CD4-positive, alpha-beta T cell treated with Interleukin-15 for 4 hours (primary cell): Measurements from ENCODE around the gene ANKRD63.

Experiments used
- DNase-seq: peaks from one replicate; pipeline ENCODE4 v3.0.0-alpha.2; 2020; ENCODE audit warnings: low spot score

ANKRD63 gene

DNA sequence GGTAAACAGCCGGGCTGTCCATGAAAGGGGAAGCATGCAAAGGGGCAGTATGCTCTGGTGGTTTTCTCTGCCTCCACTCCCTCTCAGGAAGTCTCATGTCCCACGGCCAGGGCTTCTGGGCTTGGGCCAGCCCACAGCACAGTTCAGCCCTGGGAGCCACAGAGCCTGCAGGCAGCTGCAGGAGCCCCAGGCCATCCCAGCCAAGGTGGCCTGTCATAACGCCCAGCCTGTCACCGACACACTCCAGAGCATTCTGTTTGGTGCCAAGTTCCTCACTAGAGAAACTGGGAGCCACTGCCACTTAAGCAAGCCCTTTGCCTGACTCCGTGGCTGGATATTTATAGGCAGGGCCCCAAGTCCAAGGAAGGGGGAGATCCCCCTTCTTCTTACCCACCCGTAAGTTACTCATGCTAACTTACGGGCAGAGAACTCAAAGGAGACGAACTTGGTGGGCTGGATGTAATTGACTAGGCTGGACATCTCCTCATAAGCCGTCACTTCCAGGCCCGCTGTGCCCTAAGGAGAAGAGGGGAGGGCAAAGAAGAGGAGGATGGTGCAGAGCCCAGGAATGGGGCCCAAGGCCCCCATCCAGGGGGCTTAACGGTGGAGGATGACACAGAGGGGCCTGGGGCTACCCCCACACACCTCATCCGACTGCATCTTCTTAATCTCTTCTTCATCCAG is 13.2 kb upstream of the ANKRD63 start:
- DNase-seq = no peak

DNA sequence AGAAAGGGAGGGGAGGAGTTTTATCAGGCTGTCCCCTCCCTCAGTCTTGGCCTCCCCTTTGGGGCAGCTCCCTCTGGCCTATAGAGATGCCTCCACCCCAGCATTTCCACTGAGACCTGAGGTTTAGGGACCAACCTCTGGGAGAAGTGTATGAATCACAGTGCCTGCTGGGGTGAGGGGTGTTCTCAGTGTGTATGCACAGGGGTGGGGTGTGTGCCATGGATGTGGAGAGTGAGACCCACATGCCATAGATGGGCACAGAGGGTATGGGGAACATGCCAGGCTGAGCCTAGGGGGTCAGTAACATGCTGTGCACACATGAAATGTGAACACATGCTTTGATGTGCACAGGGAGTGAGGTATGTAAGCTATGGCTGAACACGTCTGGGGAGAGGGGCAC is 12.4 kb upstream of the ANKRD63 start:
- no peak for DNase-seq

DNA sequence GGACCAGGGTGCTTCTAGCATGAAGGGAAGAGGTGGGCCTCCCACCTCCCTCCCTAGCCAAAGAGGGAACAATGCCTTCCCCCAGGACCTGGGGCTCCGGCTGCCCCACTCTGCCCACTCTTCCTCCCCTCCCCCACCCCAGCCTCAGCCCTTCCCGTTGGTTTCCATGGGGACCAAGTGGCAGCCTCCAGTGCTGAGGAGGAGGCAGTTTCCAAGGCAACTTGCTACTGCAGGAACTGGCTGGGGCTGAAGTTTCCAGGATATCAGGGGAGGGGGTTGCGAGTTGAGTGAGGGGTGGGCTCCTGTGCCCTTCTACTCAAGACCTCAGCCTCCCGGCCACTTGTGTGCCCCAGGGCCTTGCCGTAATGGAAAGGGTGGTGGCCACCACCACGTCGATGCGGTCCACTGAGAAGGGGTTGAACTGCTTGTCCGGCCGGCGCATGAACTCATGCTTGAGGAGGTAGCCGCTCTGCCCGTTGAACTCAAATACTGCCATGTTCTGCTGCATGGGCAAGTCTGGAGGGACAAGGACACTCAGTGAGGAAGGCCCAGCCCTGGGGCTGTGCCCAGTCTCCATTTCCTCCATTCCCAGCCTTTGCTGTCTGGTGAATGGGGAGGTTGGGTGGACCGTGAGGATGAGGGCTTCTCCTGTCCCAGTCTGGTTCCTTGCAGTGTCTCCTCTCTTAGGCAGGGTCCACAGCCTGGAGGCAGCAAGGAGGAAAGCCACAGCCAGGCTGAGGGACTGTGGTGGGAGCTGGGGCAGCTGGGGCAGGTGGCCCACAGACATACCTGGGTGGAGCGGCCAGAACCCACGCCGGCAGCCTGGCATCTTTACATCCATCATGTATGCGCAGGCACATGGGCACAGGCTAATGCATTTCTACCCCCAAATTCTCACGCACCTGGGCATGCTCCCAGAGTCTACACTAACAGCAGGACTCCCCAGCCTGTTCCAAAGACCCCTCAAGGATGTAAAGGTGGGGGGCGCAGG is 11.3 kb upstream of the ANKRD63 start:
- DNase-seq = no peak

DNA sequence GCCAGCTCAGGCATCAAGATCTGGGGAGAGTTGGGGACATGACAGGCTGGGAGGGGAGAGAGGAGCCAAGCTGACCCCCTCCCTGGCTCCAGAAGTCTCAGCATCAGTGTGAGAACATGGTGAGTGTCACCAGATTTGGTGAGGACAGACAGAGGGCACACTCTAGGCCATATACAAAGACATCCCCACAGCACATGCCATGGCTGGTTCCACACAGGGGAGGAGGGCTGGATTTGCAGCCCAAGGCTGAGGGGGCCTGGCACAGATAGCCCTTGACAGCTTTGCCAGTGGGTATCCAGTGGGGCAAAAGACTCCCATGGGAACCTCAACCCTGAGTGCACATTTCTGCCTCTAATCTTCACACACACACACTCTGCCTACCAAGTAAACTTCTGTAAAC is 10.1 kb upstream of the ANKRD63 start:
- no peak for DNase-seq

DNA sequence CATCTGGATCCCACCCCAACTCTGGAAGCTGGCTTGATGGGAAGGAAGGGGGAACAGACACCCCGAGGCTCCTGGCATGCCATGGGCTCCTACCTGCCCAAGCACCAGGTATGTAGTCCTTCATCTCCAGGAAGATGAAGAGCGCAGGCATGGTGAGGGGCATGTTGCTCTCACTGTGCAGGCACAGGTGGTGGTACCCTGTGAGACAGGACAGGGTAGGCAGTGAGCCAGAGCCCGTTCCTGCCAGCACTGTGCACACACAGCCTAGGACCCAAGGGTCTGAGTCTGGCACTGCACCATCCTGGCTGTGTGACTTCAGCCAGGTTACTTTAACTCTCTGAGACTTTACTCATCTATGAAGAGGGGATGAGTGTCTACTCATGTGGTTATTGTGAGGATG is 9.4 kb upstream of the ANKRD63 start:
- no peak for DNase-seq

DNA sequence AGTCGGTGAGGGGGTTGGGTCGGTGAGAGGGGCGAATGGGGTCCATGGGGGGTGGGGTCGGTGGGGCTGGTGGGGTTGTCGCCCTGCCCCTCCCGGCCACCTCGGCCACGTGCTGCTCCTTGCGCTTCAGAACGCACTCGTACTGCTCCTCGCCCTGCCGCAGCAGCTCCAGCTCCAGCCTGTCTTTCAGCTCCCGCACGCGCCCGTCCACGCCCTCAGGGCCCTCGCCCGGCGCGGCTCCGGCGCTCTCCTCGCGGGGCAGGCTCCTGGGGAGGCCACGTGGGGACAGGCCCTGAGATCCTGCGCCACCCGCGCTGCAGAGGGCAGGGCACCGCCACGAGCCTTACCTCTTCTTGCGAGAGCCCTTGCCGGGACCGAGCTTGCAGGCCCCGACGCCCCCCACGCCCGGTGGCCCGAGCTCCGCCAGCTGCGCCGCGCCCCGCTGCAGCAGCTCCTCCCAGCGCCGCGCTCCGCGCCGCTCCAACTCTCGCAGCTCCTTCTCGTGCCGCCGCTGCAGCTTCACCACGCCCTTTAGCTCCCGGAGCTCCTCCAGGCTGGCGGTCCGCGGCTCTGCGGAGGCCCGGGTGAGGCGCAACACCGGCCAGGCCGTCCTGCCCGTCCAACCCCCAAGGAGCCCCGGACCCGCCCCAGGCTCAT is 8.2 kb upstream of the ANKRD63 start:
- no peak for DNase-seq

DNA sequence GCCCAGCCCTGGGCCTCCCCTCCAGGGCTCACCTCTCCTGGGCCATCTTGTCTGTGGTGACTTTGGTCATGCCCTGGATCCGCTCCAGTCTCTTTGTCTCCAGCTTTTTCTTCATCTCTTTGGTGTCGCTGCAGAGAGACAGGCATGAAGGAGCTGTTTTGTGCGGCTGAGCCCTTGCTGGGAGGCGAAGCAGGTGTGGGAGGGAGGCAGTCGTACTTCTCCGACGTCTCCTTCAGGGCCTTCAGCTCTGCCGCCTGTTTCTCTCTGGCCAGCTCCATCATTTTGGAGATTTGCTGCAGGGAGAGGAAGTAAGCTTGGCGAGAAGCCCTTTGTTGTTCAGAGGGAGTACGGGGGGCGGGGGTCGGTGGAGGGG is 7.7 kb upstream of the ANKRD63 start:
- DNase-seq = no peak

DNA sequence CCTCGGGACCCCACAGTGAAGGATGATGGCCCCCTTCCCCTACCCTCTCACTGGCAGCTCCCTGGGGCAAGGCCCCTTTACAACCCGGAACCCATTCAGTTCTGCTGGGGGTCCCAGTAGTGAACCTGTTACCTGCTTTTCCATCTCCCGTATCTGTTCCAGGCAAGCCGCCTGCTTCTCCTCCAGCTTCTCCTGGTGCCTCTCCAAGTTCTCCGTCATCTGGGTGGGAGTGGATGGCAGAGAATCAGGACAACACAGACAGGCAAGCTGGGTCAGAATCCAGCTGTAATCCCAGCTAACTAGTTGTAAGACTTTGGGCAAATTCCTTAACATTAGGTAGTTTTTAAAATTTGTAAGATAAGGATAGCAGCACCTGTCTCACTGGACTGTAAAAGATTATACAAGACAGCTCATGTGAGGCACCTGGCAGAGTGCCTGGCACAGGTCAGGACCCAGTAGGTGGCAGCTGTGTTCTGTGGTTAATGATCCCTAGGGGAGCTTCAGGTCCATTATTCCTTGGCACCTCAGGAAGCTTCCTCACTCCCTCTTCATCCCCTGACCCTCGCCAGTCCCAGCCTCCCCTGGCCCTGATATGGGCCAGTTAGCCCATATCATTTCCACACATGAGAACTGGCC is 6.4 kb upstream of the ANKRD63 start:
- no peak for DNase-seq

DNA sequence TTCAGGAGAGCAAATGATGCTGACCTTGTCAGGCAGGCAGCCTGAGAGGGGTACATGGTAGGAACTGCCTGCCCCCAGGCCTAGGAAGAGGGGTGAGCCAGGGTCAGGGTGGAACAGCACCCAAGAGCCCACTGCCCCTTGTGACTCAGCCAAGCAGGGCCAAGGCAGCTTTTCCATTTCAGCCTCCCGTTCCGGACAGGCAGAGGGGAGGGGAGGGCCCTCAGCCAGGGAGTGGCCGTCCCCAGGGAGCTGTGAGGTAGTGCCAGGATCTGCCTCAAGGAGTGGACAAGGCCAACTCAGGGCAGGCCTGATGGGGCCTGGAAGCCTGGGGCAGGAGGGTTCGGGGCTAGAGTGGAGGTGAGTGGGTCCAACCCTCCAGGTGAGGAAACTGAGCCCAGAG is 5.1 kb upstream of the ANKRD63 start:
- no peak for DNase-seq

DNA sequence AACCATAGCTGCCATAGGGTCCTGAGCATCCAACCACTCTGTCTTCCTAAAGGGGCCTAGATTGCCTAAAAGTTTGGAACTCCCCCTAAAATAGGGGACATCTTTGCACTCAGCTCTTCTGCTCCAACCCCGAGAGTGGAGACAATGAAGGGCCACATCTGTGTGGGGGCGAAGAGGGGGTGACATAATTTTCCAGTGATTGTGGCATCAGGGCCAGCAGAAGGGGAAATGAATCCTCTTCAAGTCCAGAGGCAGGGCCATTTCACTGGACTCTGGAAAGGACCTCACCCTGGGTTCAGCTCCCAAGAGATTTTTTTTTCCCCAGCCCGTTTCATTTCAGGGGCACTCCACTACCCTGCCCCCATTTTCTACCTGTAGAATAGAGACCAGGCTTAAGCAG is 4.6 kb upstream of the ANKRD63 start:
- DNase-seq = no peak

DNA sequence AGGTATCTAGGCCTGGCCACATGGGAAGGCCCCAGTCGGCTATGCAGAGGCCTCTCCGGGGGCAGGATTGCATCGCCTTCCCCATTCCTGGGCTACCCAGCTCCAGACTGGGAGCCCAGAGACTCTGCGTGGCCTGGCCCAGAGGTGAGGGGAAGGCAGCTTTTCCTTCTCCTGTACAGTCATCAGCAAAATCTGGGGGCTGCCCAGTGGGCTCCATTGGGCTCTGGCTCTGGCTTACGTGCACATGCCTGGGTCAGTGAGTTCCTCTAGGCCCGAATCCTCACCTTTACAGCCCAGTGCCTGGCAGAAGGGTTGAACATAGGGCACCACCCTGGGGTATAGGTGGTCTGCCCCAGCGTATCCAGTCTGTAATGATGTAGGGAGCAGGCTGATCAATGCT is 3.9 kb upstream of the ANKRD63 start:
- no peak for DNase-seq

DNA sequence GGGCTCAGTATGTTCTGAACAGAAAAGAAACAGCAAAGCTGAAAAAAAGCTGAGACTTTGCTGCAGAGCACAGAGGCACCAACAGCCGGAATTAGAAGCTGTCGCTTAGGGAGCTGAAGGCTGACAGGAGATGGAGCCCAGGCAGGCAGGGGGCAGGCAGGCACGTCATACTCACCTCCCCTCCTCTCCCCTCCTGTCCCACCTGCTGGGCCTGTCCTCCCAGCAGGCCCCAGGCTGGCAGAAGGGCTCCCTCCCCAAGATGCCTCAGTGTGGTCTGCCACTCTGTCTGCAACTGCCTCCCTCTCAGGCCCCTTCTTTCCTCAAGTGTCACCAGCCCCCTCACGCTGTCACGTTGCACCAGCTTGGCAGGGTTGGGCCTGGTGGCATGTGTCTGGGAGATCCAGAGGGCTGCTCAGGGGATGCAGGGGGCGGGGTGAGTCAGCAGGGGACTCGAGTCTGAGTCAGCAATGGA is 3.2 kb upstream of the ANKRD63 start:
- no peak for DNase-seq

DNA sequence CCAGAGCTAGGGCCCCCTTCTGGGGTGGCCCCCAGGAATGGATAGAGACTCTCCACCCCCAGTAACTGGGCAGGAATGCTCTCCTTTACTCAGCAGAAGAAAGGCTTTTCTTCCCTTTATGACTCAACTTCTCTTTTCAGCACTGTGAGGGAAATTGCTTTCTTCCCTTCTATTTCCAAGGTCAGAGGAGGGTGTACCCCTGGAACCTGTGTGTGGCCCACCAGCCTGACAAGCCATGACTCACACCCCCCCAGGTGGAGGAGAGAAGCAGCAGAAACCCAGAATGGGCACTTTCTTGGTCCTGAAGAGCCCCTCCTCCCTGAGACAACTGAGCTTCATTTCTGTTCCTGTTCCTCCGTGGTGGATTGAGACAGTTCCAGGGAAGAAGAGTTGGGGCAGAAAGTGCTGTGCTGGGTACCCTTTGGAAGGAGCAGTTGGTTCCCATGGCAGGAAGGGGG is 2.7 kb upstream of the ANKRD63 start:
- no peak for DNase-seq

DNA sequence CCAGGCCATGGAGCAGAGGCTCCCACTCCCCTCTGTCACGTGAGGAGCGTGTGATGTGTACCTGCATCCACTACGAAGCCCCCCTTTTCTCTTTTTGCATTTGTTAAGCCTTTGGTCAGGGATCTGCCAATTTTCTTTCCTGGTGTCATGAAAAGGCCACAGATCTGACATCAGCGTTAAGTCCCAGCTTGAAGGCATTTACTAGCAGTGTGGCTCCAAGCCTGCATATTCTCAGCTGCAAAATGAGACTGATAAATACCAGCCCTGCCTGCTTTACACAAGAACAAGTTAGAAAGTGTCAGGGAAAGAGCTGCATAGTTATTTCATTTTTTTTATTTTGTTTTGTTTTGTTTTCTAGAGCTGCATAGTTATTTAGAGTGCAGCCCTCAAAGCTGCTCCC is 2.3 kb upstream of the ANKRD63 start:
- no peak for DNase-seq

DNA sequence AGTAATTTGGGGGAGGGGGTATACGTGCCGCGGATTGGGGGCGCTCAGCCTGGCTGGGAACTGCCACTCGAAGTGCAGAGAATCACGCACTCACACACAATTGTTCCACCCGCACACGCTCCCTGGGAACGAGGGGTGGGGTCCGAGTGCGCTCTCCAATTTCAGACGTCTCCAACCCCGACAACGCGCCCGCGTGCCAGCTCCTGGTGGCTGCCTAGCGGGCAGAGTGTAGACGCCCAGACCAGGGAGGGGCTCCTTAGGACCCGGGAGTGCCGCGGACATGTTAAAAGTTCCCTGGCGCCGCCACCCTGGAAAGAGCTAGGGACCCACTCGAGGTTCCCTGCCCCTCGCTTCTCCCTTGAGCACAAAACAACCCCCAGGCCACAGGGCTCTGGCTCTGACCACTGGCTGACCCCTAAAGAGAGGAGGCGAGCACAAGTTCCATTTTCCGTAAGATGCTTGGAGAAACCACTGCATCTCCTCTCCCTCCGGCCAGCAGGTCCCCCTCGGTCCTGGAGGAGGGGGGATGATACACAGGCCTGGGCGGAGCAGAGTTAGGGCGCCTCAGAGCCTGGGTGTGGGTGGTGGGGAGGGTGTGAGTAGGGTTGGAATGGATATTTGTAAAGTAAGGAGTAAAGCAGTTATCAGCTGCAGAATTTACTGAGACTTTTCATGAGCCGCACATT is 894 bp upstream of the ANKRD63 start:
- DNase-seq = no peak

DNA sequence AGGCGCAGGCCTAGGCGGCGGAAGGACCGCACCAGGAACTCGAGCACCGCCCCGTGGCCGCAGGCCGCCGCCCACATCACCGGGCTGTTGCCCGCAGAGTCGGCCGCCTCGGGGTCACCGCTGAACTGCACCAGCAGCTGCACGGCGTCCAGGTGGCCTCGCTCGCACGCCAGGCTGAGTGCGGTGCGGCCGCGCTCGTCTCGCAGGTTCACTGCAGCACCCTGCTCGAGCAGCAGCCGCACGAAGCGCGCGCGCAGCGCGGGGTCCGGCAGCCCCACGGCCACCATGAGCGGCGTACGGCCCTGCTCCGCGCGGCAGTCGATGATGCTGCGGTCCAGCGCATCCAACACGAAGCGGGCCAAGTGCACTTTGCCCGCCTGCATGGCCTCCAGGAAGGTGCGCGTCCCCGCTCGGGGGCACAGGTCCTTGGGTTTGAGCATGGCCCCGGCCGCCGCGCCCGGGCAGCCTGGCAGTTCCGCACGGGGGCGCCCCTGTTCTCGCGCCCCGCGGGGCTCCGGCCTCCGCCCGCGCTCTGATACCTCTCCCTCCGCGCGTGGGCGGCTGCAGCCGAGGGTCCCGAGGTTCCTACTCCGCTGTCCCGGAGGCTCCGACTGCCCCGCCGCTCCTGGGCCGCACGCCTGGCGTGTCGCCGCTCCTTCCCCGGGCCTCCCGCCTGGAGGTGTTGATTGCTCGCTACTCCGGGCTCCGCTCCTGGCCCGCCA is 556 bp downstream of the ANKRD63 start:
- DNase-seq = peak; percentile 42

DNA sequence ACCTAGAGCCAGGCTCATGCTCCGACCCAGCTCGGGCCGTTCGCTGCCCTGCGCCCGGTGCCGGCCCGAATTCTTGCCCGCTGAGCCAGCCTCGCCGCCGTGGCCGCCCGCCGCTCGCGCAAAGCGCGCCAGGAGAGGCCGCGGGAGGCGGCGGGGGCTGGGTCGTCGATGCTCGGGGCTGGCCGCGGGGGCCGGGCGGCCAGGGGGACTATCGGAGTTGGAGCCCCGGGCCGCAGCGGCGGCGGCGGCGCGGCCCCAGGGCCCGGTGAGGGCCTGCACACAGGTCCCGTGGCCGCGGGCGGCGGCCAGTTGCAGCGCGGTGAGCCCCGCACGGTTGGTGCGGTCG is 1.1 kb downstream of the ANKRD63 start:
- no peak for DNase-seq

DNA sequence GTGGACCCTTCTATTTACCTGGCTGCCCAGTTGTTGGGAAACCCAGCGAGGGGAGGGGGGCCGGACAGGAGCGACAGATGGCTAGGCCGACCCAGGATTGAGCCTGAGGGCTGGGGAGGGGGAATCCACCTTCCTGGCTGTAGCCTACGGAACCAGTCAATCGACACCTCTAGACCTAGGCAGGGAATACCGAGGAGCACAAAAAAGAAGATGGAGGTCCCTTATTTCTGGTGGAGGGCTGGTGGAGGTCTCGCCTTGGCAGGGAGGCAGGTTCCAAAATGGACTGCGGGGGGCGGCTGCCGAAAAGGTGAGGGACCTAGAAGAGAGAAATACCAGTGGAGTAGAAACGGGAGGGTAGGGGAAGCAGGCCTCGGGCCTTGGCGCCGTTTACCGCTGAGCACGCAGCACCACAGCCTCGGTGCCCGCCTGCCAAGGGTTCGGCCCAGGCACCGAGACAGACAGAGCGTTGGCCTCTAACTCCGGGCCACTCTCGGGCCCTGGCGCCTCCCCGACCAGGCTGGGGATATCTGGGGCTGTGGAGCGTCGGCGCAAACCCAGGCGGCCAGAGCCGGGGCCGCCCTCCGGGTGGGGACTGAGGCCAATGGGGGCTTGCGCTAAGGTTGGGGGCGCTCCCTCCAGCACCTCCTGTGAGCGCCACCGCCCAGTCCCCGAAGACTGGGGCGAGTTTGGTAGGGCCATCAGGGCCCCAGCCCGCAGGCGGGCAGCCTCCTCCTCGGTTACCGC is 1.6 kb downstream of the ANKRD63 start:
- DNase-seq = no peak

DNA sequence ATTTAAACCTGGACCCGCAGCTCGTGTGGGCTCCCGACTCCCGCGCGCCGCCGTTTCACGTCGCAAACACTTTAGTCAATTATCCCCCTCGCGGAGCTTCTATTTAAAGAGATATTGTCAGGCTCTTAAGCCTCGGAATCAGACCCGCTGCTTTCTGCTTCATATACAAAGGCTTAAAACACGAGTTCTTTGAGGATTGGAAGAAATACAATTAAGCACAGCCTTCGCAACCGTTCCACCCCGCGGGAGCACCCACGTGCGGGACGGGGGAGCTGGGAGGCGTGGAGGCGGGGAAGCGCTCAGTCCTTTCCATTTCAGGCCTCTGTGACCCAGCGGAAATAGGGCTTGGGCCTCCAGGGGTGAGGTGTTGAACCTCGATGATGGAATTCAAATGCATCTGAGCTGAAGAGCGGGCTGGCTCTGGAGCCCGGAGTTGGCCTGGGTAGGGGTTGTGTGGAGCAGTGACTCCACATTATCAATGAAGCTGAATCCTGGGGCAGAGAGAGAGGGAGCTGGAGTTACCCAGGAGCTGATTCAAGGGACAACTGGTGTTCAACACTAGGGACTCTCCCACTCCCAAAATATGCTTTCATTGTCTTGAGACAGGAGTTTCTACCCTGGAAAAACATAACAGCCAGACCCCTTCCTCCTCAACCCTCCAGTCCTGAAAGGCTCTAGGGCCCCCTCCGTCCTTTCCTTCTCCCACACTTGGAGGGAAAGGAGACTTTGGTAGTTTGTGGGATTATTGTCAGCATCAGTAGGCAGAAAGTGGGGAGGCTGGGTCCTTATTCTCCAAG is 2.4 kb downstream of the ANKRD63 start:
- DNase-seq = no peak
